GM18858 (cell line): ENCODE measurements around the gene PEX19.
"Not testable (repeated sequence)": the region's sequence is repeated elsewhere in the genome, so short reads cannot be mapped to it uniquely, and the experiment has no call there.

Source experiments
- ATAC-seq: cut with Tn5 transposase; IDR thresholded peaks from one replicate; pipeline ENCODE4 v1.9.1; 2021; ENCODE audit not compliant: unreplicated experiment

The PEX19 gene, protein sequence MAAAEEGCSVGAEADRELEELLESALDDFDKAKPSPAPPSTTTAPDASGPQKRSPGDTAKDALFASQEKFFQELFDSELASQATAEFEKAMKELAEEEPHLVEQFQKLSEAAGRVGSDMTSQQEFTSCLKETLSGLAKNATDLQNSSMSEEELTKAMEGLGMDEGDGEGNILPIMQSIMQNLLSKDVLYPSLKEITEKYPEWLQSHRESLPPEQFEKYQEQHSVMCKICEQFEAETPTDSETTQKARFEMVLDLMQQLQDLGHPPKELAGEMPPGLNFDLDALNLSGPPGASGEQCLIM

DNA sequence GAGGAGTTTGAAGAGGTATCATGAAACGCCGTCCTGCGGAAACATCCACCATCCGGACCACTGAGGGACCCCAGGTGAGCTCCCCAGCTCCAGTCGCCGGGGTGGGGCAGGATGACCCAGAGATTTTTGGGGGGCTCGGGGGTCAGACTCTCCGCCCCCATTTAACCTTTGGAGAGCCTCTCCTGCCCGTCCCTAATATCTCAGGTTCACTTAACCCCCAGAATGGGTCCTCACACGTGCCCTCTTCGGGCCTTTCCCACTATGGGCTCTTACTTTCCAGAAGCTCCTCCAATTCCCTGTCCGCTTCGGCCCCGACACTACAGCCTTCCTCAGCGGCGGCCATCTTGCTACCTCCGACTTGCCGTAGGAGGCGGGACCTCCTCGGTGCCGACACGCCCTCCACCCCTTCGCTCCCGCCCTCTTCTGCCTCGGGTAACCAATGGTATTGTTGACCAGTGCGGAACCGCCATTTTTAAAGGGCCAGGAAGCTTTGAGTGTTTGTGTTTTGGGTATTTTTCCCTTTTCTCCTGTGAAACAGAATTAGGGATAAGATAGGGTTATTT, at the start of gene PEX19:
Gene PEX19 (minus strand): TSS at position 352 of the 563 bp plus-strand sequence. CDS start 9 bp downstream, at position 343.
- ATAC-seq, result peak; percentile 87

DNA sequence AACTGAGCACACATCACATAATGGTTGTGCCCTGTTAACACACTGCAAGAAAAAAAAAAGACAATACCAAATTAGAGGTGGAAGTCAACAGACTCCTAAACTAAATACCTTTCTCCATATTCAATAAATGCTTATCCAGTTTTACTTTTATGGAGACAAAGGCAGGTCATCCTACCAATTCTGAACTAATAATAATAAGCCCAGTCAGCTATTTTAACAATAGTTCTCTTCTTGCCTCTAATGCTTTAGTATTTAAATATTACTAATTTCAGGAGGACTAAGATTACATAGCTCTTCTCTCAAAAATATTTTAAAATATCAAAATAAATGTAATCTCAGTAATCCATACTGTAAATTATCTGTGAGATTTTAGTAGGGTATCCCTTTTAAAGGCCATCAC, 47.6 kb upstream of the PEX19 start:
- no peak for ATAC-seq

GRCh38 chr1:160330119-160330518, 45.2 kb upstream of the PEX19 start:
- ATAC-seq, result no peak

DNA sequence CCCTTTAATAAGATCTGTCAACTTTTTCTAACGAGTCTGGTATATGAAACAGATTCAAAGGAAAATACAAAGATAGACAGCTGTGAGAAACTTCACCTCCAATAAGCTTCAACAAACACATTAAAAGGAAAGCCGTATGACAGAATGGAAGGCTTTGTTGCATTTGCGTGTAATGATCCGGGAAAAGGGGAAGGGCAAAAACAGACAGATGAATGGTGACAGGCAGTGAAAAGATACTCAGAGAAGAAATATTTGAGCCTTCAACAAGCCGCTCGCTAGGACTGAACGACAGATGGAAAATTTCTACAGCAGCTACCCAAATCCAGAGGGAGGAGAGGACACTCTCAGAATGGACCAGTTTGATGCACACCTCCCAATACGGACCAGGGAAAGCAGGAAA, 43.3 kb upstream of the PEX19 start:
- ATAC-seq, result no peak

DNA sequence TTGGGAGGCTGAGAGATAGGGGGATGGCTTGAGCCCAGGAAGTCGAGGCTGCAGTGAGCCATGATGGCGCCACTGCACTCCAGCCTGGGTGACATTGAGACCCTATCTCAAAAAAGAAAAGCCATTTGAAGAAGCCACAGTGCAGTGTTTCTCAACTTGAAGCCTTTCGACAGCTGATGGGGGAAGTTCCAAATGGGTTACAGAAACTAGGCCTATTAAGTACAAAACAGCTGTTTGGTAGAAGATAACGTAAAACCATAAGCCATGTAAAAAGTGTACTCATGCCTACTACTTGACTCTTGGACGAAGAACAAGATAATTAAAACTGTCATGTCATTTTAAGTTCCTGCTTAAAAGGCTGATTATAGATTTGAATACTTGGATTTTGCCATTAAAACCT, 41.5 kb upstream of the PEX19 start:
- ATAC-seq, result no peak

DNA sequence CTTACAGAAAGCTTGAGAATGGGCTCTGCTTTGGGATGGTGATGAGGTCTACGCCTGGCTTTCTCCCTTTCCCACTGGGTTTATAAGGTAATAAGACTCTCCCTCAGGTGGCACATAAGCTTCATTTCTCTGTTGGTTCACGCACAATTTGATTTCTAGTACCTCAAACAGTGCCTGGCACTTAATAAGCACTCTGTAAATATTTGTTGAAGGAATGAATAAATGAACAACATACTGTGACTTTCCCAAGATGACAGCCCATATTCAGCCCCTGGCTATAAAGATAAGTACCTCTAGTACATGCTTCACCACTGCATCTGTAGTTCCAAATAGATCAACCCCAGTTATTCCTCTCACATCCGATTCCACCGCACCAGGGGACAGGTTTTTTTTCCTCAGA, 40.3 kb upstream of the PEX19 start:
- no peak for ATAC-seq

DNA sequence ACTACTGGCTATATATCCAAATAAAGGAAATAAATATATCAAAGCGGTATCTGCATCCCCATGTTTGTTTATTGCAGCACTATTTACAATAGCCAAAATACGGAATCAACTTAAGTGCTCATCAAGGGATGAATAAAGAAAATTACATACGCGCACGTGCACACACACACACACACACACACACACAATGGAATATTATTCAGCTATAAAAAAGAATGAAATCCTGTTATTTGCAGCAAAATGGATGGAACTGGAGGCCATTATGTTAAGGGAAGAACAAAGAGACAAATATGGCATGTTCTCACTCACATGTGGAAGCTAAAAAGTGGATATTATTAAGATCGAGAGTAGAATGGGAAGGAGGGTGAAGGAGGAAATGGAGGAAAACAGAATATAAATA, 37.9 kb upstream of the PEX19 start:
- no peak for ATAC-seq

- ATAC-seq, result no peak
These were observed 30.4 kb upstream of the PEX19 start for GRCh38 chr1:160315359-160315758.

DNA sequence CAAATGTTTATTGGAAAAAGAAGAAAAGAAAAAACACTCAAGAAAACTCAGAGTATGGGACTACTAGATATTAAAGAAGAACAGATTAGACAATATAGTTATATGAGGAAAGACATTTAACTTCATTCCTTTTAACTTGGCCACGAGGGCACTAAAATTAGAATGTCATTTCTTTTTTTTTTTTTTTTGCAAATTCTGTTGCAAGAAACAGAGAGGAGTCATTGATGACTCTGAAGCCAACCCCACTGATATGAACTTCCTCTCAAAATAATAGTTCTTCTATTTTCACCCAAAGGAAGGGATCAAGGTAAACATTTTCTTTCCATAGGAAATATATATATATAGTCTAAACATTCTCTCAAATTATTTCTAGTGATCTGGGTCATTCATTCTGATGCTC, 24.6 kb upstream of the PEX19 start:
- no peak for ATAC-seq

DNA sequence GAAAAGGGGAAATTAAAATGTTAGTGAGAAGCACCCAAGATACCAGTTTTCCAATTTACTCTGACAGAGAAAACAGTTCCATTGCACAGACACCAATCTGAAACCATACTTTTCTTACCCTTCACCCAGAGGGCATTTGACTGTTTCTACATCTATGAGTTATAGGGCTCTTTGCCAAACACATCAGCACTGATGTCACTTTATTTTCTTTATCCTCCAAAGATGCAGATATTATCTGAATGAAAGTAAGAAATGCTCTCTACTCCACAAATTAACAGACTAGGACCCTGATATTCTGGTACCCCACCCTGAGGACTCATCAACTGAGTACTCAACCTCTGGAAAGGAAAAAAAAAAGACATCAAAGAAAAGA, 24.2 kb upstream of the PEX19 start:
- ATAC-seq, result no peak

GRCh38 chr1:160308451-160309184, 23.7 kb upstream of the PEX19 start:
- no peak for ATAC-seq

GRCh38 chr1:160307118-160307791, 22.3 kb upstream of the PEX19 start:
- ATAC-seq, result no peak

GRCh38 chr1:160300173-160300572, 15.2 kb upstream of the PEX19 start:
- no peak for ATAC-seq

DNA sequence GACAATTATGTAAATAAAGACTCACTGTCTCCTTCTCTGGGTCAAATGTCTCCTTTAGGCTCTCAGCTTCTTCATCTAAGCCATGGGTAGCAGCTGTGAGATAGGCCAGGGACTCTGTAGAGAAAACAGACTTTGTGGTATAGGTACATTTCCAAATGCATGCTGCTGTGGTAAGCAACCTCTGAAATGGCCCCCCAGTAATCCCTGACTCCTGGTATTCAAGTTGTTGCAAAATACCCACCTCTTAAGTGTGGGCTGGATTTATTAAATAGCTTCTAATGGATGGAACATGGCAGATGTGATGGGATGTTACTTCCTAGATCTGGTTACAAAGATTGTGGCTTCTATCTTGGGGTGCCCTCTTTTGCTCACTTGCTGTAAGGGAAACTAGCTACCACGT, 11.1 kb upstream of the PEX19 start:
- no peak for ATAC-seq

DNA sequence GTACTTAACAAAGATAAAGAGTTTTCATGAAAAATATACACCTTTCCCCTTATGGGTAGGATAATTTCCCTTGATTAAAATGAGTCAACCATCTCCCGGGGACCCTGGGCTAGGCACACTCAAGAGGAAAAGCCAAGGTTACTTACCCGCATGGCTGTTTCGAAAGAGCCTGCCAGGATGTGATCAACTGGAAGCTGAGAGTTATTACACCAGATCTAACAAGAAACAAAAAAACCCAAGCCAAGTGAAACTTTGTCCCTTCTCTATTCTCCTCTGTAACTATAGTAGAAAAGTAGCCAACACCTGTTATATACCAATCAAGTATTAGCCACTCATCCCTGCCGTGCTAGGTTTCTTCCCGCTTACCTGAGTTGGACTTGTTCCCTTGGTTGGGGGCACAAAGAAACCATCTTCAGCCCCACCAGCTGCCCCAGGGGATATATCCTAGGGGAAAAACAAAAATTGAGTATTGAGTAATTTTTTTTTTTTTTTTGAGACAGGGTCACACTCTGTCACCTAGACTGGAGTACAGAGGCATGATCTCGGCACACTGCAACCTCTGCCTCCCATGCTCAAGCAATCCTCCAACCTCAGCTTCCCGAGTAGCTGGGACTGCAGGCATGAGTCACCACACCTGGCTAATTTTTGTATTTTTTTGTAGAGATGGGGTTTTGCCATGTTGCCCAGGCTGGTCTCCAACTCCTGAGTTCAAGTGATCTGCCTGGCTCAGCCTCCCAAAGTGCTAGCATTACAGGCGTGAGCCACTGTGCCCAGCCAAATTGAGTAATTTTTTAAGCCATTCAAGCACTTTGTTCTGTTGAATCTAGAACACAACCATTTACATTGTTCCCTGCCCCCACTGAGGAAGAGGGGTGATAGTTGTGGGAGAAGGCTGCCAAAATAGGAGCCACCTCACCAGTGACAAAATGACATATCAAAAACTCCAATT, 8.4 kb upstream of the PEX19 start:
- no peak for ATAC-seq

DNA sequence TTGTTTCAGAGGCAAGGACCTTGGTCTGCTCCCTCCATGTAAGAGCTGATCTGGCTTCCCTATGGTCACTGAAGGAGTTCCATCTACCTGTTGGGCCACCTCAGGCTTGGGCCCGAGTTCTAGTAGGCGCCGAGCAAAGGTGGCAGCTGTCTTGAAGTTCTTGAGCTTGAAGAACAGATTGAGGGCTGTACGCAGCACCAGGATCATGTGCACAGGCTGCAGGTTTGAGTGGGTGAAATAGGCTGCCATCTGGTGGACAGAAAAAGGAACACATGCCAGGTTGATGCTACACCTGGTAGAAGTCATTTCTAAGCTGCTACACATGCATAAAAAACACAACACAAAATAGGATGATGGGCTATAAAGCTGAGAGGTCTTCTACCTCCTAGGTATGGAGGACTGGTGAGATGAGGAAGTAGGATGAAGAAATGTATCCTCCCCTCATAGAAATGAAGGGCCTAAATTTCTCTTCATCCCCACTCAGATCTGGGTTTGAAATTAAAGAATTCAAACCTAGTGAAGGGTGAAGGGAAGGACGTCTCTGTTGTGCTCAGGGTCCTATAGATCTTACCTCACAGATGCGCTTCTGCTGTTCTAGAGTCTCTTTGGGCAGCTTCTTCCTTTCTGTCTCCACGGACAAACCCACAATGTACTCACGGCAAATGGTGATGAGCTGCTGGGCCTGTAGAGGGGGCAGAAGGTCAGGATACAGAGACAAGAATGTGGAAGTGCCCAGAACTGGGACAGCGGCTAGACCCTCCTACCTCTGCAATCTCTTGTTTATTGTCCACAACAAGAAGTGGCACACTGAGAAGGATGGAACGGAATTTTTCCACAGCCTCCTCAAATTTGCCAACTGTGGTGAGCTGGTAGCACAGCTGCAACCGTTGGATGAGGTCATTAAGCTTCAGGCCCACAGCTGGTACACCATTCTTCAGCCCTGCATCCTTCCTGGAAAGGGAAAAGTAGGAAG, 6.6 kb upstream of the PEX19 start:
- ATAC-seq, result peak; percentile 66

GRCh38 chr1:160287769-160288168, 2.8 kb upstream of the PEX19 start:
- ATAC-seq, result not testable (repeated sequence)

- no peak for ATAC-seq
These were observed 573 bp upstream of the PEX19 start for GRCh38 chr1:160285506-160285905.

- no peak for ATAC-seq
These were observed 632 bp downstream of the PEX19 start for GRCh38 chr1:160284220-160284781.
